GM12864 (cell line): ENCODE measurements around the gene CRY2.

Source experiments
- DNase-seq: peaks from one replicate; pipeline ENCODE4 v3.0.0-alpha.2; 2011; ENCODE audit warnings: low read depth
- H3K4me3 ChIP-seq: 2 replicates; pipeline ENCODE4 v1.5.1; 2011; ENCODE audit warnings: mild to moderate bottlenecking, low read depth, low read length, control low read depth
- TF ChIP-seq, protein P1 (sequence below): IDR thresholded peaks from 2 replicates; pipeline ENCODE4 v1.5.1; 2011; ENCODE audit warnings: low read depth, mild to moderate bottlenecking, moderate library complexity, low read length, control low read depth, inconsistent platforms; ENCODE audit errors: missing control alignments

CRY2 gene

DNA sequence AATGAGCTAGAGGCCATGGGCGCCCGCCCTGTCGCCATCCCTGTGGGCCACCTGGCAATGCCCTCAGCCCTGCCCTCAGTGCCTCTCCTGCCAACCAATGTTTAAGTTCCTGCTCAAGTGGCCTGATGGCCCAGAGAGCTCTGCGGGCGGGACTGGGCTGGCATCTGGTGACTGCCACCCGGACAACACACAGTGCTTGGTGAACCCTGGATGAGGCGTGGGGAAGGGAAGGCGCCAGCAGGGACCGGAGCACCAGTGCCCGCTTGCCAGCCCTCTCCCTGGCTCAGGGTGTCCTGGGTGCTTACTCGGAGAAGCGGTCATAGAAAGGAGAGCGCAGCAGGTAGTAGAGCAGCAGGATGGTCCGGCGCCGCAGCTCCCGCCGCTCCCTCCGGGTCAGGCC lies 66.2 kb downstream of the CRY2 start:
- no peak for DNase-seq
- H3K4me3 ChIP-seq: no peak overlapping the region
- TF ChIP-seq, protein P1, sequence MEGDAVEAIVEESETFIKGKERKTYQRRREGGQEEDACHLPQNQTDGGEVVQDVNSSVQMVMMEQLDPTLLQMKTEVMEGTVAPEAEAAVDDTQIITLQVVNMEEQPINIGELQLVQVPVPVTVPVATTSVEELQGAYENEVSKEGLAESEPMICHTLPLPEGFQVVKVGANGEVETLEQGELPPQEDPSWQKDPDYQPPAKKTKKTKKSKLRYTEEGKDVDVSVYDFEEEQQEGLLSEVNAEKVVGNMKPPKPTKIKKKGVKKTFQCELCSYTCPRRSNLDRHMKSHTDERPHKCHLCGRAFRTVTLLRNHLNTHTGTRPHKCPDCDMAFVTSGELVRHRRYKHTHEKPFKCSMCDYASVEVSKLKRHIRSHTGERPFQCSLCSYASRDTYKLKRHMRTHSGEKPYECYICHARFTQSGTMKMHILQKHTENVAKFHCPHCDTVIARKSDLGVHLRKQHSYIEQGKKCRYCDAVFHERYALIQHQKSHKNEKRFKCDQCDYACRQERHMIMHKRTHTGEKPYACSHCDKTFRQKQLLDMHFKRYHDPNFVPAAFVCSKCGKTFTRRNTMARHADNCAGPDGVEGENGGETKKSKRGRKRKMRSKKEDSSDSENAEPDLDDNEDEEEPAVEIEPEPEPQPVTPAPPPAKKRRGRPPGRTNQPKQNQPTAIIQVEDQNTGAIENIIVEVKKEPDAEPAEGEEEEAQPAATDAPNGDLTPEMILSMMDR: no peak

DNA sequence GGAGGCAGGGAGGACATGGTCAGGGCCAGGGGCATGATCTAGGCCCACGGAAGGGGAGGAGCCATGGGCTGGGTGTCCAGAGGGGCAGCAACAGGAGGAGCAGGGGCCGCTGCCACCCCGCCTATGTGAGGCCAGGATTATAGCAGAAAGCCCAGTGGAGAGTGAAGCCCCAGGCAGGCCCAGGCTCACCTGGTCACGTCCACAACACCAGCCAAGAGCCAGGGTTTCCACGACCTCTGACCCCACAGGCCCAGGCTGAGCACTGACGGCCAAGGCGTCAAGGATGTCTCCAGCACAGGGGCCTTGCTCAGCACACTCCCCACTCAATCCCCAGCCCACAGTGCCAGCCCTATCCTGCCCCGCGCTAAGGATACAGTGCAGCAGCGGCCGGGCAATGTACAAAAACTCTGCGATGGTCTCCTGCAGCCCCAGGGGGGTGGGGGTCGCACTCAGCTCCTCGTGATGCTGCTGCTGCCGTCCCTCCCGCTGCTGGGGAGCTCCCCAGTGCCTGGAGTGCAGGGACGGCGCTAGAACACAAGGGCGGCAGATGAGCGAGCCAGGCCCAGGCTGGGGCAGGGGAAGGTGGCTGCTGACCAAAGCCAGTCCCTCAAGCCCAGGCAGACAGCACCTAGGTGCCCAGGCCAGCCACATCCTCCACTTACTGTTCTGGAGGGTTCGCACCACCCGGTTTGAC lies 66.8 kb downstream of the CRY2 start:
- DNase-seq: no peak
- no peak overlapping the region for H3K4me3 ChIP-seq
- TF ChIP-seq, protein P1: no peak

DNA sequence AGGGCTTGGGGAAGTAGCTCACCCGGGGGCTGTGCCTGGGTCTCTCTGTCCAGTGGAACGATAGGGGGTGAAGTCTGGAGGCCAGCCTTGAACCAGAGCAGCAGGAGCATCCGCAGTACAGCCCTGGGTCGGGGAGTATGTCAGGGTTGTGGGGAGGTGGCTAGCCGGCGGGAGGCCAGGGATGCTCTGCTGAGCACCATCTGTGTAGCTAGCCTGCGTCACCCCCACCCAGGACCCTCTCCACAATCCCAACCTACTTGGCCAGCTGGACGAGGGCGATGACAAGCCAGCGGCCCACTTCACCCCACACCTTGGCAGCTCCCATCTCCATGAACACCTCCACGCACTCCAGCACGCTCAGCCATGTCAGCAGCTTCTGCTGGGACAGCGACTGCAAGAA lies 68.2 kb downstream of the CRY2 start:
- TF ChIP-seq, protein P1: no peak
- H3K4me3 ChIP-seq: no peak overlapping the region
- no peak for DNase-seq

DNA sequence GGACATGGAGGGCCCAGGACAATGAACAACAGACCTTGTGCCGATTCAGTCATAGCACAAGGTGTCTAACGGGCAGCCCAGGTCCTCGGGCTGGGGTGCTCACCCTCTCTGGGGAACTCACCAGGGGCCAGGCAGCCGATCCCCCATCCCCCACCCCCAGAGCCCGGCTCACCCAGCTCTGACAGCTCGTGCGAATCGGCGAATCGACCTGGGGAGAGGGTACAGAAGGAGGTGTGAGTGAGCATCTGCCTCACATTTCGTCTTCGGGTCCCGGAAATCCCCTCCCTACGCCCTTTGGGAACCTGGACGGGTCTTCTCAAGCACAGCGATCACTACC lies 70.0 kb downstream of the CRY2 start:
- TF ChIP-seq, protein P1: no peak
- DNase-seq: no peak
- peak overlapping the region; percentile 66 for H3K4me3 ChIP-seq

DNA sequence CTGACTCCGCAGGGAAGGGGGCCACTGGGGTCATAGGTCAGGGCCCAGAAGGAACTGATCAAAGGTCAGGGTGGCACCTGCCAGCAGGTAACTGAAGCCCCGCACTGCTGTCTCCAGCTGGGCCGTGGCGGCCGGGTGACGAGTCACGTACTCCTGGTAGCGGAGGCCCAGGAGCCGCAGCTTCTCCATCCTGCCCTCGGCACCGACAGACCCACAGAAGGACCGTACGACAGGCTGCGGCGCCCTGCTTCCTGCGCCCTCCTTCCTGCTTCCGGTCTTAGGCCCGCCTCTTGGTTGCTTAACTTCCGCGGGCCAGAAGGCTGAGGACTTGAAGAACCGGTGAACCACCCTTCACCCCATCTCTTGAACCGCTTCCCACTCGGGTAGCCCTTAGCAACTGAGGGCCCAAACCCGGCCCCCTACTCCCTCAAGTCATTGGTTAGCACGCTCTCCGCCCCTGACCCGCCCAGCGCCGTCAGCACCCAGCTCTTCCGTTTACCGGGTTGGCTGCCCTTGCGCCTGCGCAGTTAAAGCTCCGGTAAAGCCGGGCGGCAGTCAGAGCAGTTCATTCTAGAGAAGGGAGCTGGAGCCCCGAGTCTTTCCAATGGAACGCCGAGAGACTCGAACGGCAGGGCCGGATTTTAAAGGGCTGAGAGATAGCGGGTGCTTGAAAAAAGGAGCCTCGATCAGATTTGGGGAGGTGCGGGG lies 70.5 kb downstream of the CRY2 start, which contains the start of gene PEX16:
TSS of gene PEX16 (minus strand) at position 255 of the 708 bp plus-strand sequence. CDS start at position 189, 66 bp downstream.
- TF ChIP-seq, protein P1: no peak
- H3K4me3 ChIP-seq: peak within 1 kb of the TSS; percentile 66
- DNase-seq: peak; percentile 94

DNA sequence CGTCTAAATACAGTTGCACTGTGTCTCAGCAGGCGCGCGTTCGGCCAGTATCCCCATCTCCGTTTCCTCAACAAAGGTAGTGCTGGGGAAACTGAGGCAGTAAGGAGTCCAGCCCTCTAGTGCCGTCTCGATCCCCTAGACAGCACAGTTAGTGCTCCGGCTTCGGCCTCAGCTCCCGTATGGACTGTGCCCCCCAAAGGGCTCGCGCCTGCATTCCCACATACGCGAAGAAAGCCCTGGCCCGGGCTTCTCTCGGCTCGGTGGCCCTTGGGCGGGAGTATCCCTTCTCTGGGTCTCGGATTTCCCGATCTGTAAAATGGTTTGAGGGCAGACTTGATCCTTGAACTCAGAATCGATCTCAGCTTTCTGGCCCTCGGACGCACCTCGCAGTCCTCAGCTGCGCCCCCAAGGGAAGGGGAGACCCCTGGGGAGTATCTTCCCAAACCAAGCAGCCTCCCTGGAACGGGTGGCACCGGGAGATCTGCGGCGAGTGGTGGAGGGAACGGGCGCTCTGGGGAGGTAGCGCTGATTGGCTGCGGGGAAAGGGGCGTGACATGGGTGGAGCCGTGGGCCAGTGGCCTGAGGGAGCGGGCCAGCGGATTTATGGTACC lies 71.2 kb downstream of the CRY2 start:
- DNase-seq: no peak
- TF ChIP-seq, protein P1: no peak
- peak overlapping the region; percentile 66 for H3K4me3 ChIP-seq
